Uterus (tissue), 4 donors: ENCODE data around the gene AGPAT3. TPM values are rescaled to one million over a fixed set of nuclear protein-coding genes. Genes with fewer than 3 reads are reported as not detected.

Experiments
- DNase-seq, 2 donors: peaks; one replicate each; pipeline ENCODE4 v3.0.0-alpha.2; 2019 to 2020
- H3K27ac ChIP-seq, 2 donors: fragments of 200-600 bp; sonication (generic); 1 replicate in 1 of 2; 2 replicates in 1 of 2; pipeline ENCODE4 v1.5.1; 2016 to 2018
- H3K27me3 ChIP-seq, 2 donors: fragments of 200-600 bp; sonication (generic); one replicate each; pipeline ENCODE4 v1.5.1; 2018 to 2019; ENCODE audit warnings: control low read depth in 1 of 2
- H3K36me3 ChIP-seq, 2 donors: fragments of 200-600 bp; sonication (generic); one replicate each; pipeline ENCODE4 v1.5.1; 2019; ENCODE audit warnings: control low read depth in 1 of 2
- H3K4me1 ChIP-seq, 2 donors: fragments of 200-600 bp; sonication (generic); one replicate each; pipeline ENCODE4 v1.5.1; 2018 to 2019; ENCODE audit warnings: control low read depth in 1 of 2
- H3K4me3 ChIP-seq, 2 donors: fragments of 200-600 bp; sonication (generic); 1 replicate in 1 of 2; 2 replicates in 1 of 2; pipeline ENCODE4 v1.5.1; 2018 to 2019; ENCODE audit warnings: mild to moderate bottlenecking in 1 of 2
- H3K9me3 ChIP-seq, 2 donors: fragments of 200-600 bp; sonication (generic); one replicate each; pipeline ENCODE4 v1.5.1; 2019; ENCODE audit warnings: control low read depth in 1 of 2
- POLR2A ChIP-seq, 2 donors: fragments of 450-650 bp; IDR thresholded peaks; one replicate each; pipeline ENCODE4 v1.6.1; 2016; ENCODE audit warnings: antibody characterized with exemption in 2 of 2, mild to moderate bottlenecking in 1 of 2, moderate library complexity in 1 of 2
- intact Hi-C: fragments of 100-400 bp; cut with DNase I; formaldehyde crosslinking; loops from one replicate; pipeline ENCODE4 v1.15.1; 2023; ENCODE audit warnings: low total_unique reads
- total RNA-seq, 4 donors: library from RNA; depleted of rRNA in 3 of 4; stranded (reverse); fragments of >200 nt in 3 of 4; gene quantifications; one replicate each; pipeline versions ENCODE4 v1.1.0 to v1.2.4, GENCODE V29; 2014 to 2023
- TF ChIP-seq, protein P1 (sequence below), 4 experiments: fragments of 200-600 bp in 2 of 4; fragments of 450-650 bp in 2 of 4; sonication (generic) in 2 of 4; IDR thresholded peaks; one replicate each; pipeline ENCODE4 v1.5.1; 2016 to 2019; ENCODE audit warnings: antibody characterized with exemption in 4 of 4, mild to moderate bottlenecking in 2 of 4, moderate library complexity in 1 of 4
- donor health status: DM: yes; HTN: yes; CAD: no.

Gene AGPAT3
- total RNA-seq, 4 donors from 2014 or later: 6.8 to 43.4 (median 28.4) TPM

DNA sequence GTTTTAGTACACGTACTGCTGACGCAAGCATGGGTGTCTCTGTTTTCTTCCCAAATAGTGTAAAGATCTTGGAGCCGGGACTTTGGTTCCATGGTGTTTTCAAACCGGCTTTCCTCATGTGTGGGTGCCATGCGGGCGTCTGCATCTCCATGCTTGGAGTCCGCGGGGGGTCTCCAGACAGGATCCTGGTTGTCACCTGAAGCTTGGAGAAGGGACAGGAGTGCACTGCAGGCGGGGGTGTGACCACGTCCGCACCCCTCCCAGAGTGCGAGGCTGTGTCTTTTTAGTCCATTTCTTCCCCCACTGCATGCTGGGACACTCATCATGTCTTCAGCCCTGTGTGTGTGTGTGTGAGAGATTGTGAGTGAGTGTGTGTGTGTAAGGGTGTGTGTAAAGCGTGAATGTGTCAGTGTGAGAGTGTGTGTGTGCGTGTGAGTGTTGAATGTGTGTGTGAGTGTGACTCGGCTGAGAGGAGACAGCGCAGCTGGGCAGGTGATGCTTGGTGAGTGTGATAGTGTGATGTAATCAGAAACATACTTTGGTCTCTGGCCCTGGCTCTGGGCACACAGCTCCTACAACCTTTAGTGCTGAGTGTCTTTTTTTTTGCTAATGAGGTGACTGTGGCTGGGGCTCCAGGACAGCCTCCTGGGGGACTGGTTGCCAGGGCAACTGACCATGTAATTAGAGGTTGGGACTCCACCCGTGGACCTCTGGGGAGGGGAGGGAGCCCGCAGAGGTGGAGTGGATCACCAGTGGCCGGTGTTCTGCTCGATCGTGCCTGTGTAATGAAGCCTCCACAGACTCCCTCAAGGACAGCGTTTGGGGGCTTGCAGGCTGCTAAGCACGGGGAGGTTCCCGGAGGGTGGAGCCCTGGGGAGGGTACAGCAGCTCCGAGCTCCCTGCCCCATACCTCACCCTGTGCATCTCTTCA lies 55.1 kb downstream of the AGPAT3 start:
- TF ChIP-seq, protein P1, sequence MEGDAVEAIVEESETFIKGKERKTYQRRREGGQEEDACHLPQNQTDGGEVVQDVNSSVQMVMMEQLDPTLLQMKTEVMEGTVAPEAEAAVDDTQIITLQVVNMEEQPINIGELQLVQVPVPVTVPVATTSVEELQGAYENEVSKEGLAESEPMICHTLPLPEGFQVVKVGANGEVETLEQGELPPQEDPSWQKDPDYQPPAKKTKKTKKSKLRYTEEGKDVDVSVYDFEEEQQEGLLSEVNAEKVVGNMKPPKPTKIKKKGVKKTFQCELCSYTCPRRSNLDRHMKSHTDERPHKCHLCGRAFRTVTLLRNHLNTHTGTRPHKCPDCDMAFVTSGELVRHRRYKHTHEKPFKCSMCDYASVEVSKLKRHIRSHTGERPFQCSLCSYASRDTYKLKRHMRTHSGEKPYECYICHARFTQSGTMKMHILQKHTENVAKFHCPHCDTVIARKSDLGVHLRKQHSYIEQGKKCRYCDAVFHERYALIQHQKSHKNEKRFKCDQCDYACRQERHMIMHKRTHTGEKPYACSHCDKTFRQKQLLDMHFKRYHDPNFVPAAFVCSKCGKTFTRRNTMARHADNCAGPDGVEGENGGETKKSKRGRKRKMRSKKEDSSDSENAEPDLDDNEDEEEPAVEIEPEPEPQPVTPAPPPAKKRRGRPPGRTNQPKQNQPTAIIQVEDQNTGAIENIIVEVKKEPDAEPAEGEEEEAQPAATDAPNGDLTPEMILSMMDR (IDR thresholded peaks at IDR 0.05): no peak
- no peak for TF ChIP-seq POLR2A (IDR thresholded peaks at IDR 0.05)
- no peak for DNase-seq
- Histone ChIP-seq H3K36me3 (no peaks in the 10 kb centered on the region), H3K9me3 (no peaks in the 10 kb centered on the region), H3K4me3 (no peak overlapping the region), H3K4me1 (peaks cover 0 to 9% of the 10 kb centered on the region in 2 donors), H3K27ac (no peak overlapping the region), H3K27me3 (no peaks in the 10 kb centered on the region)
- intact Hi-C loops: no loop called here

DNA sequence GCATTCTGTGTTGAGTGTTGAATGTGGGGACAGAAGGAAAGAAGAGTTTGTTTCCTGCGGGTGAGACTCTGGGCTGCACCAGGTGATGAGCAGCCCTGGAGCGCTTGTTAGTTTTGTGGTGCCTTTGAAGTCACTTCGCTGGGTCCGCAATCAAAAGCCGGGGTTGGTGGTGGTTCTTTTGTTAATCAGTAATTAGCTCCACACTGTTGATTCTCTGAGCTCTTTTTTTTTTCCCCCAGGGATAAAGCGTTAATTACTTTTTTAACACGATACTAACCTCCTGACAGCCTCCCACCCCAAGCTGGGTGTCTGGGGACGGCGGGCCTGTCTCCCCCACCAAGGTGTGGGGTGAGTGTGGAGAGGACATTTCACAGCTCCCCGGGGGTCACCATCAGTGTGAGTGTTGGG lies 56.6 kb downstream of the AGPAT3 start:
- TF ChIP-seq, protein P1 (IDR thresholded peaks at IDR 0.05): no peak
- no peak for TF ChIP-seq POLR2A (IDR thresholded peaks at IDR 0.05)
- Histone ChIP-seq H3K27me3 (no peaks in the 10 kb centered on the region), H3K27ac (no peak overlapping the region), H3K4me3 (no peak overlapping the region), H3K9me3 (no peaks in the 10 kb centered on the region), H3K4me1 (peaks cover 0 to 9% of the 10 kb centered on the region in 2 donors), H3K36me3 (no peaks in the 10 kb centered on the region)
- intact Hi-C loops: no loop called here
- DNase-seq: no peak

DNA sequence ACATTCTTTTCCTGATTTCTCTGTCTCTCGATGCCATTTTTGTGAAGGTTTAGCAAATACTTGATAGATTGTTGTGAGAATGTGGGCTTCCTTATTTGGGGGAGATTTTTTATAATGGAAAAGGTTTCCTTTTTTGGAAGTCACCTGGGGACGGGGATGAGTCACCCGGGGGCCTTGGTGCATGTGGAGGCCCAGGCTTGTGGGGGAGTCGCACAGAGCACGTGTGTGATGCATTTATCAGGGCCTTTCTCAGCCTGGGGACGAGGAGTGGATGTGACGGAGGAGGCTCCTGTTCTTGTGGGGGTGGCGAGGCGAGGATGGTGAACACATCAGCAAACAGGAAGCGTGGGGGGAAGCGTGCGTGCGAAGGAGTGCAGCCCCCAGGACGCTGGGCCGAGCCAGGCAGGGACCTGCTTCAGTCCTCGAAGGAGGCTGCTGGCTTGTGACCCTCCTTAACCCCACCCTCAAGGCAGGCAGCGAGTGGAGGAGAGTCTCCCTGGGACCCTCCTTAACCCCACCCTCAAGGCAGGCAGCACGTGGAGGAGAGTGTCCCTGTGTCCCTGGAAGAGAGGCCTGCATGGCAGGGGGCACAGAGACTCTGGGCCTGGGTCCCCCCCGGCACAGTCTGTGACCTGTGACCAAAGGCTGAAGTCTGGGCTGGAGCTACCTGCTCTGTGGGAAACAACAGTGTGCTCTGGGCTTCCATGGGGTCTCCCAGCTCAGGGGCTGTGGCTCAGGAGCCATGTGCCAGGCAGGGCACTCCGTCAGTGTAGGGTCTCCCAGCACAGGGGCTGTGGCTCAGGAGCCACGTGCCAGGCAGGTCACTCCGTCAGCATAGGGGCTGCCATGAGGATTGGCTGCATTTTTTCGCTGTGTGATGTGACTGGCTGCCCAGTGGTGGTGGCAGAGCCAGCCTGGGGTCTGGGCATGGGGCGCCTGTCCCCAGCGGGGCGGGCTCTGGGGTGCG lies 57.2 kb downstream of the AGPAT3 start:
- no peak for DNase-seq
- Histone ChIP-seq H3K27ac (no peak overlapping the region), H3K4me3 (no peak overlapping the region), H3K27me3 (no peaks in the 10 kb centered on the region), H3K36me3 (no peaks in the 10 kb centered on the region), H3K9me3 (no peaks in the 10 kb centered on the region), H3K4me1 (peaks cover 0 to 9% of the 10 kb centered on the region in 2 donors)
- intact Hi-C loops: no loop called here
- TF ChIP-seq POLR2A (IDR thresholded peaks at IDR 0.05): no peak
- TF ChIP-seq, protein P1 (IDR thresholded peaks at IDR 0.05): no peak

DNA sequence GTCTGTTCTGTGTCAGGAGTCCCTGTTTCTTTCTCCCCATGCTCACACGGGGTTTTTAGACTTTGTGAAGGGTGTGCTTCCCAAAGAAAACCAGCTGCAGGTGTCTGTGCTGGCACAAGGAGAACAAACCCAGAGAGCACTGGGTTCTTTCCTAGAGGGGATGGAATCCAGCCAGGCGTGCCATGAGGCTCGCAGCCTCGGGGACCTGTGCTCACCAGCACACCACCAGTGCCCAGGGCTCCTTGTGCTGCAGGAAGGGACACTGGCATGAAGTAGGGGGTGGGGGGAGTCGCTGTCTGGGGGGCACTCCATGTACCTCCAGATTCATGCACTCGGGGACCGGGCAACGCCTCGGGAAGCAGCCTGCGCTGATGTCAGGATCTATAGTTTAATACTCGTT lies 57.9 kb downstream of the AGPAT3 start:
- DNase-seq: no peak
- Histone ChIP-seq H3K9me3 (no peaks in the 10 kb centered on the region), H3K36me3 (no peaks in the 10 kb centered on the region), H3K27me3 (no peaks in the 10 kb centered on the region), H3K4me3 (no peak overlapping the region), H3K27ac (no peak overlapping the region), H3K4me1 (peaks cover 0 to 9% of the 10 kb centered on the region in 2 donors)
- intact Hi-C loops: no loop called here
- TF ChIP-seq, protein P1 (IDR thresholded peaks at IDR 0.05): no peak
- TF ChIP-seq POLR2A (IDR thresholded peaks at IDR 0.05): no peak
